Vagina (tissue), 2 donors: ENCODE data around the gene DIP2B. TPM values are rescaled to one million over a fixed set of nuclear protein-coding genes. Genes with fewer than 3 reads are reported as not detected.
"Not testable (repeated sequence)": the region's sequence is repeated elsewhere in the genome, so short reads cannot be mapped to it uniquely, and the experiment has no call there.

Experiments used
- DNase-seq, 2 donors: peaks; one replicate each; pipeline ENCODE4 v3.0.0-alpha.2; 2017; ENCODE audit errors: extremely low spot score in 2 of 2
- H3K27ac ChIP-seq: fragments of 200-600 bp; sonication (generic); one replicate; pipeline ENCODE4 v1.5.1; 2019
- H3K27me3 ChIP-seq: fragments of 200-600 bp; sonication (generic); one replicate; pipeline ENCODE4 v1.5.1; 2019
- H3K36me3 ChIP-seq, 2 donors: fragments of 200-600 bp; sonication (generic); one replicate each; pipeline ENCODE4 v1.5.1; 2017 to 2019
- H3K4me1 ChIP-seq: fragments of 200-600 bp; sonication (generic); one replicate; pipeline ENCODE4 v1.5.1; 2019
- H3K4me3 ChIP-seq, 2 donors: fragments of 200-600 bp; sonication (generic); 1 replicate in 1 of 2; 2 replicates in 1 of 2; pipeline ENCODE4 v1.5.1; 2016 to 2019
- H3K9me3 ChIP-seq: fragments of 200-600 bp; sonication (generic); one replicate; pipeline ENCODE4 v1.5.1; 2019
- CTCF ChIP-seq, 3 experiments: fragments of 450-650 bp in 2 of 3; fragments of 200-600 bp in 1 of 3; sonication (generic) in 1 of 3; IDR thresholded peaks; one replicate each; pipeline ENCODE4 v1.5.1; 2017 to 2019; ENCODE audit warnings: antibody characterized with exemption in 3 of 3, mild to moderate bottlenecking in 2 of 3, moderate library complexity in 2 of 3
- POLR2A ChIP-seq, 2 donors: fragments of 450-650 bp; IDR thresholded peaks; one replicate each; pipeline ENCODE4 v1.6.1; 2017; ENCODE audit warnings: antibody characterized with exemption in 2 of 2, mild to moderate bottlenecking in 2 of 2, moderate library complexity in 2 of 2
- POLR2AphosphoS5 ChIP-seq, 2 donors: sonication (generic); formaldehyde crosslinking; IDR thresholded peaks; one replicate each; pipeline ENCODE4 v1.9.0; 2017; ENCODE audit warnings: antibody characterized with exemption in 2 of 2, mild to moderate bottlenecking in 2 of 2, low read depth in 1 of 2; ENCODE audit not compliant: insufficient read depth in 1 of 2
- intact Hi-C: fragments of 100-400 bp; cut with DNase I; formaldehyde crosslinking; loops from one replicate; pipeline ENCODE4 v1.15.1; 2023
- total RNA-seq: library from RNA; depleted of rRNA; stranded (reverse); fragments of >200 nt; gene quantifications from one replicate; pipeline ENCODE4 v1.2.3, GENCODE V29; 2016

Gene DIP2B
- total RNA-seq, 1 donor from 2014 or later = 32.2 TPM

DNA sequence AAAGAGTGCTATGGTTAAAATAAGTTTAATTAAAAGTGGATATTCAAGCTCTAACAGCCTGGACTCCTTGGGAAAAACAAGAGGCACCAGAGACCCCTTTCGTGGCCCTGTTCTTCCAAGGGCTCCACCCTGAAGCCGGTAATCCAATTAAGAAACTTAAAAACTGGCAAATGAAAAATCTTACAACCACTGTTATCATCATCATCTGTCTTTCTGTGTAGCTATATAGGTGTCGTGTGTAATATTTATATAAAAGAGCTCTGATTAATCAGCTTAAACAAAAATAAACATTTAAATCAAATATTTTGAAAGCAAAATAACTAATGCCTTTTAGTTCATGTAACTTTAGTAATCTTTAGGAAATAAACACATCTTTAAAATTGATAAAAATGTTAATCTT lies 263.6 kb downstream of the DIP2B start:
- Histone ChIP-seq H3K36me3 (no peaks in the 10 kb centered on the region), H3K4me1 (peaks cover 46% of the 10 kb centered on the region), H3K4me3 (no peak overlapping the region), H3K27ac (no peak overlapping the region), H3K9me3 (no peaks in the 10 kb centered on the region), H3K27me3 (no peaks in the 10 kb centered on the region)
- TF ChIP-seq POLR2AphosphoS5 (IDR thresholded peaks at IDR 0.05; ENCODE audit: insufficient read depth in 1 of 2, low read depth in 1 of 2) (no peak), CTCF (IDR thresholded peaks at IDR 0.05) (no peak), POLR2A (IDR thresholded peaks at IDR 0.05) (no peak)
- intact Hi-C loops = no loop called here
- no peak for DNase-seq

DNA sequence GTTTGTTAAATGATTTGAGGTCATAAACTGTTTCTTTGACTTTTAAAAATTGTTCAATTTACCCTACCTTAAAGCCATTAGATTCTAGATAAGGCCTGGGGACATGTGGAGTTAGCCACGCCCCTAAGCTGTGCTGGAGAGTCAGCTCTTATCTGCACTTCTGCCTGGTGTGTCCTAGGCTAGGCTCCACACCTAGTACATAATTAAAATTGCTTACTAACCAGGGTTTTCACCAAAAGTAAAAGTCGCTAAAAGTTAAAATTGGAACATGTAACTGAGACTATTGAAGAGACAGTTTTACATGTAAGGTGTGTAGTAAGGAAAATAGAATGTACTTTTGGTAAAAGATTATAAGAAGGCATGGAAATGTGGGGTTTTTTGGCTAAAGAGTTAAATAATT lies 264.0 kb downstream of the DIP2B start:
- intact Hi-C loops, H3K36me3 ChIP-seq, H3K27me3 ChIP-seq, H3K4me3 ChIP-seq, H3K27ac ChIP-seq, DNase-seq, H3K9me3 ChIP-seq: not testable (repeated sequence)
- H3K4me1 ChIP-seq = peaks cover 46% of the 10 kb centered on the region

DNA sequence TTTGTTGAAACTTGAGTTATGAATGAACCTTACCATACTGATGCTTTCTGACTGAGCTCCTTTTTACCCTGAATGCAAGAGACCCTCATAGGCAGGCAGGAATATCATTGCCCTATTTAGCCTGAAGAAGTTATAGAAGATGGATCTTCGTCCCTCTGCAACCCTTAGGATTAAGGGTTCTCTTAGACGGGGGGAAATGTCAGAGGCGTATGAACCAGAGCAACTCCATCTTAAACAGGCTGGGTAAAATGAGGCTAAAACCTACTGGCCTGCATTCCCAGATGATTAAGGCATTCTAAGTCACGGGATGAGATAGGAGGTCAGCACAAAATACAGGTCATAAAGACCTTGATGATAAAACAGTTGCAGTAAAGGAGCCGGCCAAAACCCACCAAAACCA lies 266.6 kb downstream of the DIP2B start:
- no peak overlapping the region for H3K4me3 ChIP-seq
- peaks cover 30% of the 10 kb centered on the region for H3K4me1 ChIP-seq
- no peak overlapping the region for H3K27ac ChIP-seq
- no peaks in the 10 kb centered on the region for H3K36me3 ChIP-seq
- H3K9me3 ChIP-seq = no peaks in the 10 kb centered on the region
- no peak for TF ChIP-seq CTCF (IDR thresholded peaks at IDR 0.05)
- TF ChIP-seq POLR2A (IDR thresholded peaks at IDR 0.05) = no peak
- no peak for TF ChIP-seq POLR2AphosphoS5 (IDR thresholded peaks at IDR 0.05; ENCODE audit: insufficient read depth in 1 of 2, low read depth in 1 of 2)
- intact Hi-C loops = no loop called here
- DNase-seq = no peak
- H3K27me3 ChIP-seq = no peaks in the 10 kb centered on the region

DNA sequence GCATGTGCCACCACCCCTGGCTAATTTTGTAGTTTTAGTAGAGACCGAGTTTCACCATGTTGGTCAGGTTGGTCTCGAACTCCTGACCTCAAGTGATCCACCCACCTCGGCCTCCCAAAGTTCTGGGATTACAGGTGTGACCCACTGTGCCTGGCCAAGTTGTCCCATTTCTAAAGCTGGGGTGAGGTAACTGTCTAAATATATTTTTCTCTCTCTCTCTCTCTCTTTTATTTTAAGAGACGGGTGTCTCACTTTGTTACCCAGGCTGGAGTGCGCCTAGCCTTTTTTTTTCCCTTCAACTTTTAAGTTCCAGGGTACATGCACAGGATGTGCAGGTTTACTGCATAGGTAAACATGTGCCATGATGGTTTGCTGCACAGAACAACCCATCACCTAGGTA lies 267.7 kb downstream of the DIP2B start:
- no peaks in the 10 kb centered on the region for H3K36me3 ChIP-seq
- H3K4me1 ChIP-seq = peaks cover 19% of the 10 kb centered on the region
- H3K4me3 ChIP-seq = no peak overlapping the region
- H3K27ac ChIP-seq = no peak overlapping the region
- no peaks in the 10 kb centered on the region for H3K9me3 ChIP-seq
- TF ChIP-seq CTCF (IDR thresholded peaks at IDR 0.05) (no peak), POLR2AphosphoS5 (IDR thresholded peaks at IDR 0.05; ENCODE audit: insufficient read depth in 1 of 2, low read depth in 1 of 2) (no peak), POLR2A (IDR thresholded peaks at IDR 0.05) (no peak)
- no peak for DNase-seq
- no peaks in the 10 kb centered on the region for H3K27me3 ChIP-seq
- intact Hi-C loops = no loop called here

GRCh38 chr12:50772877-50773276 lies 268.1 kb downstream of the DIP2B start:
- intact Hi-C loops = no loop called here
- Histone ChIP-seq H3K4me3 (no peak overlapping the region), H3K27me3 (no peaks in the 10 kb centered on the region), H3K9me3 (no peaks in the 10 kb centered on the region), H3K4me1 (peaks cover 15% of the 10 kb centered on the region), H3K36me3 (no peaks in the 10 kb centered on the region), H3K27ac (no peak overlapping the region)
- no peak for DNase-seq
- TF ChIP-seq CTCF (IDR thresholded peaks at IDR 0.05) = no peak
- TF ChIP-seq POLR2AphosphoS5 (IDR thresholded peaks at IDR 0.05; ENCODE audit: insufficient read depth in 1 of 2, low read depth in 1 of 2) = no peak

- H3K36me3 ChIP-seq = no peaks in the 10 kb centered on the region
- H3K27ac ChIP-seq = no peak overlapping the region
- H3K4me1 ChIP-seq = no peaks in the 10 kb centered on the region
- TF ChIP-seq POLR2AphosphoS5 (IDR thresholded peaks at IDR 0.05; ENCODE audit: insufficient read depth in 1 of 2, low read depth in 1 of 2) (no peak), POLR2A (IDR thresholded peaks at IDR 0.05) (no peak), CTCF (IDR thresholded peaks at IDR 0.05) (no peak)
- no peaks in the 10 kb centered on the region for H3K27me3 ChIP-seq
- no peak overlapping the region for H3K4me3 ChIP-seq
- intact Hi-C loops = no loop called here
- no peaks in the 10 kb centered on the region for H3K9me3 ChIP-seq
- no peak for DNase-seq
Observed at GRCh38 chr12:50775251-50775650, 270.5 kb downstream of the DIP2B start.
